ENCODE measurements around the gene CYSRT1.
"Not testable (repeated sequence)": the region's sequence is repeated elsewhere in the genome, so short reads cannot be mapped to it uniquely, and the experiment has no call there.

The CYSRT1 gene

GRCh38 chr9:137236936-137237421 lies 12.0 kb downstream of the CYSRT1 start:
- DNase-seq (ENCODE audit: low read depth in 2 of 2), result no peak

GRCh38 chr9:137237759-137238726 lies 13.1 kb downstream of the CYSRT1 start:
- DNase-seq (ENCODE audit: low read depth in 2 of 2), result no peak

- DNase-seq (ENCODE audit: low read depth in 2 of 2), result not testable (repeated sequence)
Measured at GRCh38 chr9:137239541-137240200, 14.7 kb downstream of the CYSRT1 start.

- peak; percentile 15 to 37 for DNase-seq (ENCODE audit: low read depth in 2 of 2)
Measured at GRCh38 chr9:137240318-137240840, 15.4 kb downstream of the CYSRT1 start.

GRCh38 chr9:137240841-137241489 lies 16.0 kb downstream of the CYSRT1 start, which contains the start of gene TUBB4B:
Gene TUBB4B (plus strand): TSS chr9:137241287. CDS start chr9:137241361, 74 bp downstream.
- peak; percentile 89 to 95 for DNase-seq (ENCODE audit: low read depth in 2 of 2)

GRCh38 chr9:137241490-137242268 lies 16.7 kb downstream of the CYSRT1 start:
- DNase-seq (ENCODE audit: low read depth in 2 of 2), result peak; percentile 35 to 52

- no peak for DNase-seq (ENCODE audit: low read depth in 2 of 2)
Measured at GRCh38 chr9:137242269-137243203, 17.6 kb downstream of the CYSRT1 start.

- not testable (repeated sequence) for DNase-seq (ENCODE audit: low read depth in 2 of 2)
Measured at GRCh38 chr9:137243266-137243625, 18.3 kb downstream of the CYSRT1 start.

- DNase-seq (ENCODE audit: low read depth in 2 of 2), result no peak
Measured at GRCh38 chr9:137243626-137244485, 18.9 kb downstream of the CYSRT1 start.

GRCh38 chr9:137244486-137245449 lies 19.8 kb downstream of the CYSRT1 start:
- DNase-seq (ENCODE audit: low read depth in 2 of 2), result no peak

- DNase-seq (ENCODE audit: low read depth in 2 of 2), result no peak
Measured at GRCh38 chr9:137245450-137246421, 20.8 kb downstream of the CYSRT1 start.

- no peak for DNase-seq (ENCODE audit: low read depth in 2 of 2)
Measured at GRCh38 chr9:137247135-137247915, 22.4 kb downstream of the CYSRT1 start.

- no peak for DNase-seq (ENCODE audit: low read depth in 2 of 2)
Measured at GRCh38 chr9:137247916-137248175, 22.9 kb downstream of the CYSRT1 start.

GRCh38 chr9:137250329-137251193 lies 25.6 kb downstream of the CYSRT1 start:
- no peak for DNase-seq (ENCODE audit: low read depth in 2 of 2)

- DNase-seq (ENCODE audit: low read depth in 2 of 2), result no peak
Measured at GRCh38 chr9:137251194-137251461, 26.2 kb downstream of the CYSRT1 start, which contains the start of gene STPG3. Gene STPG3 (plus strand): TSS chr9:137251286. CDS start chr9:137251287, 1 bp downstream.
